B cell (primary cell): ENCODE results near the gene DNAH2. TPM values are rescaled to one million over a fixed set of nuclear protein-coding genes. Genes with fewer than 3 reads are reported as not detected.

ENCODE experiments used
- ATAC-seq: fragments of 200-7000 bp; cut with Tn5 transposase; one replicate; pipeline ENCODE4 v1.10.0; 2021; ENCODE audit warnings: low read depth, mild to moderate bottlenecking, moderate number of reproducible peaks, moderate library complexity
- CTCF ChIA-PET: fragments of 350-600 bp; sonication (Branson Sonifier 250); formaldehyde crosslinking; loops from one replicate; lab custom pipeline; 2021; ENCODE audit warnings: antibody characterized with exemption, inconsistent platforms; lab: Charles Lee
- POLR2A ChIA-PET: fragments of 350-600 bp; sonication (Branson Sonifier 250); formaldehyde crosslinking; loops from one replicate; lab custom pipeline; 2021; ENCODE audit warnings: antibody characterized with exemption; lab: Charles Lee
- DNase-seq: peaks from one replicate; pipeline ENCODE4 v3.0.0; 2013
- H2AFZ ChIP-seq: 2 replicates; pipeline ENCODE4 v1.6.1; 2012; ENCODE audit warnings: mild to moderate bottlenecking, low read depth, low read length; ENCODE audit not compliant: insufficient read depth, poor library complexity, severe bottlenecking
- H3K27ac ChIP-seq, 2 donors: 1 replicate in 1 of 2; 2 replicates in 1 of 2; pipeline ENCODE4 v1.5.1; 2012 to 2013; ENCODE audit warnings: low read length in 2 of 2, mild to moderate bottlenecking in 2 of 2, moderate library complexity in 1 of 2
- H3K27me3 ChIP-seq, 4 experiments: fragments of 200-600 bp in 1 of 4; sonication (generic) in 1 of 4; replicated peaks in 1 of 4; 1 replicate in 2 of 4; 2 replicates in 2 of 4; pipeline versions ENCODE4 v1.6.1 to v1.7.0; 2013 to 2016; ENCODE audit warnings: low read length in 3 of 4, mild to moderate bottlenecking in 2 of 4, mixed read lengths in 1 of 4, moderate library complexity in 1 of 4; ENCODE audit not compliant: insufficient read depth in 4 of 4, control insufficient read depth in 3 of 4; ENCODE audit errors: control extremely low read depth in 1 of 4
- H3K36me3 ChIP-seq, 2 experiments: replicated peaks in 1 of 2; 1 replicate in 1 of 2; 2 replicates in 1 of 2; pipeline versions ENCODE4 v1.6.1 to v1.7.1; 2013; ENCODE audit warnings: low read length in 1 of 2; ENCODE audit not compliant: insufficient read depth in 2 of 2, control insufficient read depth in 1 of 2; ENCODE audit errors: control extremely low read depth in 1 of 2, extremely low read depth in 1 of 2
- H3K4me1 ChIP-seq, 2 donors: fragments of 200-600 bp in 1 of 2; sonication (generic) in 1 of 2; 1 replicate in 1 of 2; 2 replicates in 1 of 2; pipeline versions ENCODE4 v1.5.1 to v1.6.1; 2013 to 2017; ENCODE audit warnings: low read length in 2 of 2; ENCODE audit not compliant: control insufficient read depth in 2 of 2, insufficient read depth in 2 of 2
- H3K4me2 ChIP-seq: replicated peaks from 2 replicates; pipeline ENCODE3; 2012; ENCODE audit warnings: mild to moderate bottlenecking, low read depth, low read length; ENCODE audit not compliant: poor library complexity, severe bottlenecking
- H3K4me3 ChIP-seq, 5 experiments: fragments of 200-600 bp in 1 of 5; sonication (generic) in 1 of 5; 1 replicate in 3 of 5; 2 replicates in 2 of 5; pipeline versions ENCODE4 v1.5.1 to v1.7.0; 2011 to 2016; ENCODE audit warnings: low read length in 4 of 5, mild to moderate bottlenecking in 4 of 5, low read depth in 2 of 5, control low read depth in 1 of 5, moderate library complexity in 1 of 5; ENCODE audit not compliant: insufficient read depth in 1 of 5; ENCODE audit errors: control extremely low read depth in 1 of 5, extremely low read depth in 1 of 5
- H3K79me2 ChIP-seq: fragments of 200-600 bp; sonication (generic); one replicate; pipeline ENCODE4 v1.6.0; 2016; ENCODE audit warnings: low read length; ENCODE audit not compliant: control insufficient read depth, insufficient read depth
- H3K9ac ChIP-seq: fragments of 200-600 bp; sonication (generic); 2 replicates; pipeline ENCODE4 v1.6.1; 2017; ENCODE audit warnings: mild to moderate bottlenecking, low read length, moderate library complexity
- H3K9me3 ChIP-seq, 3 donors: one replicate each; pipeline versions ENCODE4 v1.6.1 to v1.7.1; 2013; ENCODE audit warnings: low read length in 2 of 3; ENCODE audit not compliant: control insufficient read depth in 2 of 3, insufficient read depth in 1 of 3; ENCODE audit errors: control extremely low read depth in 1 of 3
- H4K20me1 ChIP-seq: 2 replicates; pipeline ENCODE4 v1.6.0; 2012; ENCODE audit warnings: mild to moderate bottlenecking, low read length; ENCODE audit not compliant: insufficient read depth, control insufficient read depth, poor library complexity, severe bottlenecking
- H3K27ac Mint-ChIP-seq: one replicate; pipeline ENCODE4 v1.8.0; 2021; ENCODE audit warnings: mixed read lengths
- H3K27me3 Mint-ChIP-seq: one replicate; pipeline ENCODE4 v1.8.0; 2021; ENCODE audit warnings: mixed read lengths
- H3K4me1 Mint-ChIP-seq: one replicate; pipeline ENCODE4 v1.8.0; 2021; ENCODE audit warnings: mixed read lengths
- H3K4me3 Mint-ChIP-seq: one replicate; pipeline ENCODE4 v1.8.0; 2021; ENCODE audit warnings: mixed read lengths
- H3K9me3 Mint-ChIP-seq: one replicate; pipeline ENCODE4 v1.8.0; 2022; ENCODE audit warnings: mixed read lengths; ENCODE audit not compliant: insufficient read depth
- CTCF ChIP-seq: fragments of 200-600 bp; IDR thresholded peaks from one replicate; pipeline ENCODE4 v1.8.0; 2022; ENCODE audit warnings: antibody characterized with exemption, mild to moderate bottlenecking
- EZH2 ChIP-seq: IDR thresholded peaks from 2 replicates; pipeline ENCODE4 v1.6.1; 2012; ENCODE audit warnings: borderline replicate concordance, low read depth, mild to moderate bottlenecking, moderate library complexity, low read length; ENCODE audit not compliant: insufficient read depth, poor library complexity, severe bottlenecking
- WGBS: methylation state at CpG from one replicate; pipeline ENCODE4 v1.1.5; 2013; ENCODE audit warnings: missing lambda C conversion rate; ENCODE audit not compliant: insufficient coverage; 5-methylcytosine and 5-hydroxymethylcytosine counted together
- intact Hi-C: fragments of 100-400 bp; cut with micrococcal nuclease; formaldehyde crosslinking; loops from one replicate; pipeline ENCODE4 v1.10.0; 2022
- polyA plus RNA-seq: library from polyadenylated mRNA; depleted of rRNA; stranded (reverse); fragments of >200 nt; gene quantifications from 2 replicates; pipeline ENCODE4 v1.2.3, GENCODE V29; 2012
- total RNA-seq, 2 donors: library from RNA; stranded (reverse); fragments of 120-200 nt in 1 of 2; gene quantifications; 1 replicate in 1 of 2; 2 replicates in 1 of 2; pipeline versions ENCODE4 v1.2.3 to v1.2.4, GENCODE V29; 2013 to 2022

Gene DNAH2
- total and polyA plus RNA-seq, 2 donors (not counting 1 experiment from before 2014, with no cell fraction given): 0.03 TPM; not detected in 1

- Histone ChIP-seq H3K79me2 (no peaks in the 10 kb centered on the region), H3K9me3 (no peaks in the 10 kb centered on the region), H2AFZ (no peak overlapping the region), H3K4me1 (no peaks in the 10 kb centered on the region), H3K4me3 (no peak overlapping the region), H3K4me2 (no peak overlapping the region), H3K36me3 (no peaks in the 10 kb centered on the region), H4K20me1 (no peaks in the 10 kb centered on the region), H3K9ac (no peak overlapping the region), H3K27me3 (no peaks in the 10 kb centered on the region), H3K27ac (no peak overlapping the region)
- POLR2A ChIA-PET: interaction anchor here (1.1 kb wide), 1 partner anchor 11 kb away, joined by 4 read pairs; no protein-coding TSS in a partner anchor
- Mint-ChIP-seq H3K4me1 (no peaks in the 10 kb centered on the region), H3K4me3 (no peak overlapping the region), H3K27me3 (peaks cover 18% of the 10 kb centered on the region), H3K27ac (no peak overlapping the region), H3K9me3 (no peaks in the 10 kb centered on the region)
- TF ChIP-seq EZH2 (no peak), CTCF (no peak)
- WGBS: 91% methylated on average over 9 of the region's 9 CpGs
- CTCF ChIA-PET: interaction anchor here (0.9 to 2.5 kb wide), 21 partner anchors 11 to 236 kb away, joined by 3 to 19 read pairs (median 6); partner anchors contain the start of genes CYB5D1, KDM6B and NAA38
- ATAC-seq (no peak), DNase-seq (no peak)
- intact Hi-C loops: no loop called here
Observed at GRCh38 chr17:7824021-7824924, 106.7 kb downstream of the DNAH2 start.
